Measurements from ENCODE around the gene HDAC4.

Gene HDAC4

DNA sequence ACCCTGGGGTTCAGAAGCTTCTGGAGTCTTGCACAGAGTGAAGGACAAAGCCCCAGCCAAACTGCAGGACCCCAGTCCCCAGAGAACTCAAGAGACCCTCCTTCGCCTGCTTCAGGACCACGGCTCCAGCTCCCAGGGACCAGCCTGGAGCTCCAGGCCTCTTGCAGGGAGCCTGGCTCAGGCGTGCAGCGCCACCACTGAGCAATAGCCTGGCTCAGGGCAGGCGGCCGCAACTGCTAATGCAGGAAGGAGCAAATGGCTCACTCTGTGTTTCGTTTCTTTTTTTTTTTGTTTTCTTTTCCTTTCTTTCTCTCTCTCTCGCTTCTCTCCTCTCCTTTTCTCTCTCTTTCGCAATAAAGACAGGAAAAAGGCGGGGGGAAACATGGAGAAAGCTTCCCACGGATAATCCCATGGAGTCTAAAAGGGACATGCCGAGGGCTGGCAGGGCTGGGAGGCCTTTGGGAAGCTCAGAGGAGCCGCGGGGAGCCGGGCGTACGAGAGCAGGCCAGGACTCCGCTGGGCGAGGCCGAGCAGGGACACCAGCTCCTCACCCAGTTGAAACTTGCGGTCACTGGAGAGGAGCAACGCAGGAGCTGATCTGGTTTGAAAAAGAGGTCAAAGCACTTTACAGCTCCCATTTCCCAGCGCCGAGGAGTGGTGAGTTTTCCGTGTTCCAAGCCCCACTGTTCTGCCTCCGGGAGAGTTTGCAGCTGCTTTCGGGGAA lies 308.1 kb downstream of the HDAC4 start:
- H3K36me3 Mint-ChIP-seq (ENCODE audit: low read depth) = peaks cover 5% of the 10 kb centered on the region
- no peaks in the 10 kb centered on the region for H3K4me1 Mint-ChIP-seq (ENCODE audit: low read depth)
- no peak overlapping the region for H3K27ac Mint-ChIP-seq
- no peaks in the 10 kb centered on the region for H3K9me3 Mint-ChIP-seq
- no peaks in the 10 kb centered on the region for H3K27me3 Mint-ChIP-seq
- no peak overlapping the region for H3K4me3 Mint-ChIP-seq

DNA sequence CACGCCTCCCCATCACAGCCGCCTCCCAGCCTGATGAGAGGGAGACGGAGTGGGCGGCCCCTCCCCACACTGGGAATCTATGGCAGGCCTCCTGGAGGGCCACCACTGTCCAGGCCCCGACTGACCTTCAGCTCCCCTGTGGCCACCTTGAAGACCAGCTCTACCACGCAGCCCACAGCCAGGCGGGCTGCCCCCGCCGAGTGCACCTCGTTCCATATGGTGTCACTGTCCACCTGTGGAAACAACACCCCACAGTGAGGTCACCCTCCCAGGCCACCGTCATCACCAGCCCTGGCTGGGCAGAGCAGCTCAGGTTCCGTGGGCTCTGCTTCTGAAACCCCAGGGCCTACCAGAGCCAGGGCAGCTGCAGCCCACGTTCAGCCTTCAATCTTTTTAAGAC lies 310.9 kb downstream of the HDAC4 start:
- Mint-ChIP-seq H3K36me3 (ENCODE audit: low read depth) (peaks cover 5% of the 10 kb centered on the region), H3K4me1 (ENCODE audit: low read depth) (no peaks in the 10 kb centered on the region), H3K27ac (no peak overlapping the region), H3K4me3 (no peak overlapping the region), H3K27me3 (no peaks in the 10 kb centered on the region), H3K9me3 (no peaks in the 10 kb centered on the region)

DNA sequence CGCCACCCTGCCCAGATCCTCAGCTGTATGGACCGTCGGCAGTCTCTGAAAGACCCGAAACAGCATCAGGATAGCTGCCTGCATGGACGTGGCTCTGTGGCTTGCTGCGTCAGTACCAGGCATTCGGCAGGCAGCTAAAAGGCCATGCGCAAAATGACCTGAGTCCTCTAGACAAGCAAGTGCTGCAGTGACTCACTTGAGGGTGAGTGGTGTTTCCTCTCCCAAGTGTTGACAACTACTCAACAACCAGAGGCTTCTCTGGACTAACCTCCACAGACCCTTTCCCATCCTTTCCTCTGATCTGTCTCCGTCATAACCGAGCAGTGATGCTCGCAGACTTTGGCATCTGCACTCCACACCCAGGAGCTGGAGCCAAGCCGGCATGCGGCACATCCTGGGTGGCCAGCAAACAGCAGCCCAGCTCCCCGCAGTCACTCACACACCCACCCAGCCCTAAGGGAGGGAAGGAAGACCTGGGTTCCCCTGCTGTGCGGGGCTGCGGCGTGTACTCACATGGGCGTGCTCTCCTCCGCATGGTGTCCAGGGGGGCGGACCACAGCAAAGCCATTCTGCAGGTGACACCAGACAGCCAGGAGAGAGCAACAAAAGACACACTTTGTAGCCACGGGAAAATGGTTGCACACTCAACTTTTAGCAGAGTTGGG lies 313.6 kb downstream of the HDAC4 start:
- no peaks in the 10 kb centered on the region for H3K27me3 Mint-ChIP-seq
- no peaks in the 10 kb centered on the region for H3K4me1 Mint-ChIP-seq (ENCODE audit: low read depth)
- no peak overlapping the region for H3K4me3 Mint-ChIP-seq
- H3K9me3 Mint-ChIP-seq = no peaks in the 10 kb centered on the region
- no peak overlapping the region for H3K27ac Mint-ChIP-seq
- H3K36me3 Mint-ChIP-seq (ENCODE audit: low read depth) = peaks cover 5% of the 10 kb centered on the region

DNA sequence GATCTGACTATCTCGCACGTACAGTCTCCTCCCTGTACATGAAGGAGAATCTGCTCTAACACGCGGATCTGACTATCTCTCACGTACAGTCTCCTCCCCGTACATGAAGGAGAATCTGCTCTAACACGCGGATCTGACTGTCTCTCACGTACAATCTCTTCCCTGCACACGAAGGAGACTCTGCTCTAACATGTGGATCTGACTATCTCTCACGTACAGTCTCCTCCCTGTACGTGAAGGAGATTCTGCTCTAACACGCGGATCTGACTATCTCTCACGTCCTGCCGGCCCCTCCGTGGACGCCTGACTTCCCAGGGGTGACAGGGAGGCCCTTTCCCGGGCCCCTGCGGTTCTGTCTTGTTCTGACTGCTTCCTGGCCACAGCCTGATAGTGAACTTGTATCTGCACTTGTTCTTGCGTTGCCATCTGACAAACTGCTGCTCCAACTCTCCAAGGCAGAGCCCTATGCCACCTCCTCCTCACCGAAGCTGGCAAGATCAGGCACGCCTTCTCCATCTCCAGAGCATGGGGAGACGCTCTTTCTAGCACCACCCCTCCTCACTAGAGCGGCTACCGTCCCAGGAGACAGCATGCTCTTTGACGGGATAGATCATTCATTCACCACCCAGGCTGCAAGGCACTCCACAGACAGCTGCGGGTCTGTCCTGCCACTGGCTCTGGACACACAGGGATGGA lies 314.3 kb downstream of the HDAC4 start:
- no peak overlapping the region for H3K4me3 Mint-ChIP-seq
- peaks cover 5% of the 10 kb centered on the region for H3K36me3 Mint-ChIP-seq (ENCODE audit: low read depth)
- H3K9me3 Mint-ChIP-seq = no peaks in the 10 kb centered on the region
- H3K4me1 Mint-ChIP-seq (ENCODE audit: low read depth) = no peaks in the 10 kb centered on the region
- H3K27ac Mint-ChIP-seq = no peak overlapping the region
- H3K27me3 Mint-ChIP-seq = no peaks in the 10 kb centered on the region

DNA sequence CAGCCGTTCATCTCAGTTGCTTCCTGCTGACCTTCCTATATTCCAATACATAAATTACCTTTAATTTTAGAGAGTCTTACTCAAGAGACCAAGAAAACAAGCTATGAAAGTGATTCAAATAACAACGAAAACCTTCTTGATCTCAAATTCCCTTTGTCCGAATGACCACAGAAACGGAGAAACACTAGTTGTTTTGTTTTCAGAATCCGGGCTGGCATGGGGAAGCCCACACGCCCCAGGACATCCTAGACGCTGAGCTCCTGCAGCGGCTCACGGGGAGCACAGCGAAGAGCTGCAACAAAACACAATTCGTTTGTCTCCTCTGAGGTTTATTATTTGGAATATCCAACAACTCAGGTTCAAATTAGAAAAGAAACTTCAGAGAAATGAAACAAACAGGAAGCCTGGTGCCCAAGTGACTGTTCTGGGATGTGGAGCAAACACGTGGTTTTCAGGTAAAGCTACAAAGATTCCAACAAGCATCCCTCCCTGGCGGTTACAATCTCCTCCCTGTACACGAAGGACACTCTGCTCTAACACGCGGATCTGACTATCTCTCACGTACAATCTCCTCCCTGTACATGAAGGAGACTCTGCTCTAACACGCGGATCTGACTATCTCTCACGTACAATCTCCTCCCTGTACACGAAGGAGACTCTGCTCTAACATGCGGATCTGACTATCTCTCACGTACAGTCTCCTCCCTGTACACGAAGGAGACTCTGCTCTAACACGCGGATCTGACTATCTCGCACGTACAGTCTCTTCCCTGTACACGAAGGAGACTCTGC lies 315.4 kb downstream of the HDAC4 start:
- no peaks in the 10 kb centered on the region for H3K4me1 Mint-ChIP-seq (ENCODE audit: low read depth)
- no peak overlapping the region for H3K4me3 Mint-ChIP-seq
- no peak overlapping the region for H3K27ac Mint-ChIP-seq
- H3K36me3 Mint-ChIP-seq (ENCODE audit: low read depth) = peaks cover 5% of the 10 kb centered on the region
- no peaks in the 10 kb centered on the region for H3K9me3 Mint-ChIP-seq
- no peaks in the 10 kb centered on the region for H3K27me3 Mint-ChIP-seq

DNA sequence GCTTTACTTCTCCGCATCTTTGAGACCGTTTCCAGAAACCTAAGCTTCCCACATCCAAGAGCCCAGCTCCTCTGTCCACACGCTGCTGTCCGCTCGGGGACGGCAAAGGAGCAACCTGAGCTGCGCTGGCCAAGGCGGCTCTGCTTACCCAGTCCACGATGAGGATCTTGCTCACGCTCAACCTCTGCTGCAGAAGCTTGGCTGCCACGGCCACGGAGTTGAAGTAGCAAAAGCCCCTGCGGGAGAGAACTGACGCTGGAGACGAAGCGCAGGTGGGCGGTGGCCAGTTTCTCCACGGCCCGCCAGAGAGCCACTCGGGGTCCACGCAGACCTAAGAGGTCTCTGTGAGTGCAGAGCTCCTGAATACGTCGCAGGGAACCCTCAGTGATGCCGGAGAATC lies 316.8 kb downstream of the HDAC4 start:
- no peak overlapping the region for H3K4me3 Mint-ChIP-seq
- H3K36me3 Mint-ChIP-seq (ENCODE audit: low read depth) = peaks cover 12% of the 10 kb centered on the region
- no peaks in the 10 kb centered on the region for H3K4me1 Mint-ChIP-seq (ENCODE audit: low read depth)
- H3K27ac Mint-ChIP-seq = no peak overlapping the region
- no peaks in the 10 kb centered on the region for H3K27me3 Mint-ChIP-seq
- no peaks in the 10 kb centered on the region for H3K9me3 Mint-ChIP-seq

DNA sequence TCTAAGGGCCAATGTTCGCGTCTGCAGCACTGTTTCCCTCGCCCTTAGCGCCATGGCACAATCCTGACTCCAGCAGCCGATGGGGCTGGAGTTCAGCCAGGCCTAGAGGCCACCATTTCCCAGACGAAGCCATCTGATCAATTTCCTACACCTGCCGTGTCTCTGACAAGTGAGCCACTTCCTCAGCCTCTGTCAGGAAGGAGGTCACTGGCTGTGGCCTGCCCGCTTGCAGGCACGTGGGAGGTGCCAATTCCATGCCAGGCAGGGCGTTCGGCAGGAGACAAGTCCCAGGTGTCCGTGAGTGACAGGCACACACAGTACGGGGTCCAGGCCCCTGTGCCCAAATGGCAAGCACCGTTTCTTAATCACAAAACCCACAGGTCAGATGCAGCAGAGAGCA lies 318.4 kb downstream of the HDAC4 start:
- Mint-ChIP-seq H3K27ac (no peak overlapping the region), H3K4me3 (no peak overlapping the region), H3K9me3 (no peaks in the 10 kb centered on the region), H3K27me3 (no peaks in the 10 kb centered on the region), H3K4me1 (ENCODE audit: low read depth) (no peaks in the 10 kb centered on the region), H3K36me3 (ENCODE audit: low read depth) (peaks cover 6% of the 10 kb centered on the region)

DNA sequence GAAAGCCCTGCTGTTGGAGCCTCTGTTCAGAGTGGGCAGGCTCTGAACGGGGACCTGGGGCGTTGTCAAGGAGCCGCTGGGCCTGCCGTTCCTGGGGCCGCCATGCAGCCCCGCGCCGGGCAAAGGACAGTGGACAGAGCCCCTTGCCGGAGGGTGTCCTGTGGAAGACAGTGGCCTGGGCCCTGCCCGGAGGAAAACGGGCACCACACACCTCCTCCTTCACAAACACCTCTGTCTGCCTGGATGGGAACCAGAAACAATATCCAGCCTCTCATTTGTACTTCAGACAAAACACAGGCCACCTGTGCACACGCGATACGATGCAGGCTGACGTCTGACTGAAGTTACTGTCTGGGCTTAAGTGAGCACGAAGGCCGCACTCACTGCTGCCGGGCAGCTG lies 319.2 kb downstream of the HDAC4 start:
- H3K36me3 Mint-ChIP-seq (ENCODE audit: low read depth) = peaks cover 6% of the 10 kb centered on the region
- no peak overlapping the region for H3K4me3 Mint-ChIP-seq
- H3K27me3 Mint-ChIP-seq = no peaks in the 10 kb centered on the region
- H3K9me3 Mint-ChIP-seq = no peaks in the 10 kb centered on the region
- no peaks in the 10 kb centered on the region for H3K4me1 Mint-ChIP-seq (ENCODE audit: low read depth)
- H3K27ac Mint-ChIP-seq = no peak overlapping the region

DNA sequence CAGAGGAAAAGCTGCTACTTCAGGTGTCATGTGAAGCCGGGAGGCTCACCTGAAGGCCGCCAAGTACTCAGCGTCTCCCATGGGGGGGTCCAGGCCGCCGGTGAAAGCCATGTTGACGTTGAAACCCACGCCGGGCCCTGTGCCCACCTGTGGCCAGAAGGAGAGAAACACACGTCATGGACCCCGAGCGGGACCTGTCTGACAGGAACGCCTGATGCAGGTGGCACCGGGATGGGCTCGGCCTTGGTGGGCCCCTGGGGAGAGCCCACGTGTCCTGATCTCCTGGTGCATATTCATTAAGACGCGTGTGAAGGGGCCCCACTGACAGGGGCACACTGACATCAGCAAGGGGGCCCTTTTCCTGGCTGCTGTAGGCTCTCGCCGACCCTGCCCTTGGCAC lies 319.8 kb downstream of the HDAC4 start:
- H3K27ac Mint-ChIP-seq = no peak overlapping the region
- H3K9me3 Mint-ChIP-seq = no peaks in the 10 kb centered on the region
- no peak overlapping the region for H3K4me3 Mint-ChIP-seq
- no peaks in the 10 kb centered on the region for H3K4me1 Mint-ChIP-seq (ENCODE audit: low read depth)
- peaks cover 6% of the 10 kb centered on the region for H3K36me3 Mint-ChIP-seq (ENCODE audit: low read depth)
- H3K27me3 Mint-ChIP-seq = no peaks in the 10 kb centered on the region

DNA sequence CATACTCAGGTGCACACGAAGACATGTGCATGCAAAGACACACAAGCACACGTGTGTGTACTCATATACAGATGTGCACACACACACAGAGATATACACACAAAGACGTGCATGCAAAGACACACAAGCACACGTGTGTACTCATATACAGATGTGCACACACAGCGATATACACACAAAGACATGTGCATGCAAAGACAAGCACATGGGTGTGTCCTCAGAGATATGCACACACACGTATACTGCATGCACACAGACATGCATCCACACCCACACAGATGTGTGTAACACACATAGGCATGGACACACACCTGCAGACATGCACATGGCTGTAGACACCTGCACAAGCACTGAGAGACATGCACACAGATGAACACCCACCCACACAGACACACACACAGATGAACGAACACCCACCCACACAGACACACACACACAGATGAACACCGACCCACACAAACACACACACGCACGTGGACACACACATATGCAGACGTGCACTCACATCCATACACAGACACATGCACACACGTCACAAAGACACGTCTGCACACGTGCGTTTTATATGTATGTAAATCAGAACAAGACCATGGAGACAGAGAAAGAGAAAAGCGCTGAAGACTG lies 321.0 kb downstream of the HDAC4 start:
- Mint-ChIP-seq H3K4me1 (ENCODE audit: low read depth) (no peaks in the 10 kb centered on the region), H3K9me3 (no peaks in the 10 kb centered on the region), H3K27ac (no peak overlapping the region), H3K36me3 (ENCODE audit: low read depth) (peaks cover 6% of the 10 kb centered on the region), H3K27me3 (no peaks in the 10 kb centered on the region), H3K4me3 (no peak overlapping the region)

DNA sequence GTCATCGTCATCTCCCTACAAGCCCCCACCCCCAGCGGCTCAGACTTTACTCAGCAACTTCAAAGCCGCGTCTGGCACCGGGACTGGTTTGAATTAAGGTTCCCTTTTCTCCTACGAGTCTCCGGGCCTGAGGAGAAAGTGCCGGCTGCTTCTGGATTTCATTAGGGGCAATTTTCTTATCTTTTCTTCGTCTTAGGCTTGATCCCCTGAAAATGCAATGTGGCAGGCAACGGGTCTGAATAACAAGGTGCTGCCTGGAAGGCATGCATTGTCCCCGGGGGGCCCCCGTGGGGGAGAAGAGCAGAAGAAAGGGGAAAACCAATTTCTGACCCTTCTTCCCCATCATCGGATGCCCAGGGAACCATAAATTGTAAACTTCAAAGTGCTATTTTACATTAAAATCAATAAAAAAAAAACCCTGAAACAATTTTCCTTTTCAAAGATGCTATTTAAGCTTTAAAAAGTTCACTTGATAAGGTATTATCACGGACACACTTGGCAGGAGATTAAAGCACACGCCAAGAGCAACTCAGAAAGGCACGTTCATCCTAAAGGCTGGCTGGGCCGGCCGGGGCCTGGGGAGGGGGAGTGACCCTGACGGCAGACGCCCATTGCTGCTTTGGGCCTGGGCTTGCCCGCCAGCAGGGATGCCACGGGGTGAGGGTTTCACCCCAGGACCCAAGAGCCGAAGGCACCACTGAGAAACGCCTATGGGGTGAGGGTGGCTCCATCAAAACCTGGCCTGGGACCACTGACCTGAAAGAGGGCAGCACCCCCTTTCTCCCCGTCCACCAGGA lies 322.5 kb downstream of the HDAC4 start:
- no peaks in the 10 kb centered on the region for H3K4me1 Mint-ChIP-seq (ENCODE audit: low read depth)
- no peak overlapping the region for H3K27ac Mint-ChIP-seq
- peaks cover 9% of the 10 kb centered on the region for H3K36me3 Mint-ChIP-seq (ENCODE audit: low read depth)
- H3K9me3 Mint-ChIP-seq = no peaks in the 10 kb centered on the region
- H3K27me3 Mint-ChIP-seq = no peaks in the 10 kb centered on the region
- H3K4me3 Mint-ChIP-seq = no peak overlapping the region

DNA sequence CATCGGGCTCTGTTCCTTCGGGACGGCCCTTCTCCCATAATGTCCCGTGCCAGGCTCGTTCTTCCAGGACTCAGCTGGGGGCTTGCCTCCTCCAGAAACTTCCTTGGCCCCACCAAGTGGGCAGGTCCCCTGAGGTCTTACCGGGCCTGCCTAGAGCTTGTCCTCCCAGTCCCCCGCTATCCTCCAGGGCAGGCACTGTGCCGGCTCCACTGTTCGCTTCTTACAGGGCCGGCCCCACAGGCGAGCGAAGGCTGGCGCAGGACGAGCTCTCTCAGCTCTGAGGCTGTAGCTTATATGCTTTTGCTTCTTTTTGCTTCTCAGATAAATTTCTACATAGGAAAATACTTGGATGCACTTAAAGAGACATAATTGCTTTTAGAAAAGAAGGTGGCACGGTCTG lies 323.6 kb downstream of the HDAC4 start:
- Mint-ChIP-seq H3K4me3 (no peak overlapping the region), H3K27me3 (no peaks in the 10 kb centered on the region), H3K27ac (no peak overlapping the region), H3K36me3 (ENCODE audit: low read depth) (peaks cover 15% of the 10 kb centered on the region), H3K9me3 (no peaks in the 10 kb centered on the region), H3K4me1 (ENCODE audit: low read depth) (no peaks in the 10 kb centered on the region)

DNA sequence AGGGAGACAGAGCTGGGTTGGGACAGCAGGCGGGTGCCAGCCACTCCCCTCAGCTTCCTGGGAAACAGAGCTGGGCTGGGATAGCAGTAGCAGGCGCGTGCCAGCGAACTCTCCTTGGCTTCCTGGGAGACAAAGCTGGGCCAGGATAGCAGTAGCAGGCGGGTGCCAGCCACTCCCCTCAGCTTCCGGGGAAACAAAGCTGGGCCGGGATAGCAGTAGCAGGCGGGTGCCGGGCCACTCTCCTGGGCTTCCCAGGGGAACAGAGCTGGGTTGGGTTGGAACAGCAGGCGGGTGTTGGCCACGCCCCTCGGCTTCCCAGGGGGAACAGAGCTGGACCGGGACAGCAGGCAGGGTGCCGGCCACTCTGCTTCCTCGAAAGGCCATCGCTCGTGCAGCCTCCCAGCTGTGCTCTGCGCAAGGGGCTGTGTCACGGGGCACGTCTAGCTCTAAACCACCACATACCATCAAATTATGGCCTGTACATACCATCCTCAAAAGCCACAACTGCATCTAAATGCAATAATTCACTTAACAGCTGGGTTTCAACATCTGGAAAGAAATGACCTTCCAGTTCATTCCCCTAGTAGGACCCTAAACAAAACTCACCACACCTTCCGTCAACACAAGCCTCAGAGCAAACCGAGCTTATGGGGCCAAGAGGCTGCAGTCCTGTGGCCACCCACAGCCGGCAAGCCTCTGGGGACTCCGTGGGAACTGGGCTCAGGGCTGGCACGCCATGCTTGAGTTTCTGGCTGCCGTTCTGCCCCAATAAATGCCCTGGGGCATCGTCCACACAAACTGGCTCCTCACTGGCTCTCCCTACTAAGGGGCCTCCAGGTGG lies 324.7 kb downstream of the HDAC4 start:
- Mint-ChIP-seq H3K27me3 (no peaks in the 10 kb centered on the region), H3K4me3 (no peak overlapping the region), H3K36me3 (ENCODE audit: low read depth) (peaks cover 23% of the 10 kb centered on the region), H3K4me1 (ENCODE audit: low read depth) (no peaks in the 10 kb centered on the region), H3K9me3 (no peaks in the 10 kb centered on the region), H3K27ac (no peak overlapping the region)

All from stimulated activated naive CD8-positive, alpha-beta T cell treated with anti-CD3 and anti-CD28 coated beads, Interleukin-15, Interleukin-2, amounts not matched to agents 100 ng/mL and 50 ng/mL, for 24 hours (primary cell).